ENCODE data around the gene SWT1. TPM values are rescaled to one million over a fixed set of nuclear protein-coding genes. Genes with fewer than 3 reads are reported as not detected.
"Not testable (repeated sequence)": the region's sequence is repeated elsewhere in the genome, so short reads cannot be mapped to it uniquely, and the experiment has no call there.

SWT1 gene
- total RNA-seq, 4 donors from 2014 or later: 1.9 to 6.5 (median 3.5) TPM

- no peaks in the 10 kb centered on the region for H3K9me3 ChIP-seq
- intact Hi-C loops (cut with DNase I): no loop called here
- no peaks in the 10 kb centered on the region for H3K4me1 ChIP-seq
- DNase-seq: no peak
- no peaks in the 10 kb centered on the region for H3K27me3 ChIP-seq
- H3K36me3 ChIP-seq: peaks cover 0 to 53% (median 0%) of the 10 kb centered on the region in 3 donors
- no peak overlapping the region for H3K4me3 ChIP-seq
- no peak for TF ChIP-seq CTCF (IDR thresholded peaks at IDR 0.05)
- no peak for TF ChIP-seq POLR2A (IDR thresholded peaks at IDR 0.05)
- WGBS, 2 donors: 71 to 78% methylated on average over 3 of the region's 3 CpGs
- no peak overlapping the region for H3K27ac ChIP-seq
Measured at GRCh38 chr1:185207980-185208602, 51.1 kb downstream of the SWT1 start.

- peaks cover 0 to 53% (median 0%) of the 10 kb centered on the region in 3 donors for H3K36me3 ChIP-seq
- TF ChIP-seq CTCF (IDR thresholded peaks at IDR 0.05) (no peak), POLR2A (IDR thresholded peaks at IDR 0.05) (no peak)
Measured at GRCh38 chr1:185208626-185209180, 51.7 kb downstream of the SWT1 start.

GRCh38 chr1:185209357-185209756 lies 52.4 kb downstream of the SWT1 start:
- 92 to 100% methylated on average over 1 of the region's 1 CpG for WGBS, 2 donors
- H3K27ac ChIP-seq; H3K27me3 ChIP-seq; H3K4me1 ChIP-seq; DNase-seq; intact Hi-C loops (cut with DNase I); H3K4me3 ChIP-seq; H3K9me3 ChIP-seq: not testable (repeated sequence)
- peaks cover 0 to 53% (median 0%) of the 10 kb centered on the region in 3 donors for H3K36me3 ChIP-seq

More at GRCh38 chr1:185208626-185209180, 51.7 kb downstream of the SWT1 start:
- intact Hi-C loops (cut with DNase I): no loop called here
- no peaks in the 10 kb centered on the region for H3K4me1 ChIP-seq
- WGBS, 2 donors: 77 to 79% methylated on average over 5 of the region's 5 CpGs
- H3K9me3 ChIP-seq: no peaks in the 10 kb centered on the region
- no peaks in the 10 kb centered on the region for H3K27me3 ChIP-seq
- H3K27ac ChIP-seq: no peak overlapping the region
- no peak overlapping the region for H3K4me3 ChIP-seq
- no peak for DNase-seq

GRCh38 chr1:185213091-185213490 lies 56.1 kb downstream of the SWT1 start:
- H3K27me3 ChIP-seq: no peaks in the 10 kb centered on the region
- no peak overlapping the region for H3K27ac ChIP-seq
- DNase-seq: no peak
- no peaks in the 10 kb centered on the region for H3K9me3 ChIP-seq
- intact Hi-C loops (cut with DNase I): no loop called here
- TF ChIP-seq CTCF (IDR thresholded peaks at IDR 0.05) (no peak), POLR2A (IDR thresholded peaks at IDR 0.05) (no peak)
- H3K4me3 ChIP-seq: no peak overlapping the region
- no peaks in the 10 kb centered on the region for H3K4me1 ChIP-seq
- peaks cover 0 to 29% (median 0%) of the 10 kb centered on the region in 3 donors for H3K36me3 ChIP-seq
- WGBS, 2 donors: 68 to 72% methylated on average over 1 of the region's 1 CpG

GRCh38 chr1:185215911-185216310 lies 58.9 kb downstream of the SWT1 start:
- 71 to 79% methylated on average over 1 of the region's 1 CpG for whole genome bisulfite sequencing, 2 donors
- no peak for DNase-seq

More at GRCh38 chr1:185215911-185216310, 58.9 kb downstream of the SWT1 start:
- no peaks in the 10 kb centered on the region for H3K4me1 ChIP-seq
- TF ChIP-seq POLR2A (IDR thresholded peaks at IDR 0.05) (no peak), CTCF (IDR thresholded peaks at IDR 0.05) (no peak)
- H3K9me3 ChIP-seq: no peaks in the 10 kb centered on the region
- H3K36me3 ChIP-seq: peaks cover 0 to 10% (median 0%) of the 10 kb centered on the region in 3 donors
- H3K27ac ChIP-seq: no peak overlapping the region
- intact Hi-C loops (cut with DNase I): no loop called here
- no peaks in the 10 kb centered on the region for H3K27me3 ChIP-seq
- no peak overlapping the region for H3K4me3 ChIP-seq
